ENCODE results near the gene CDX1.
"Not testable (repeated sequence)": the region's sequence is repeated elsewhere in the genome, so short reads cannot be mapped to it uniquely, and the experiment has no call there.

The CDX1 gene

GRCh38 chr5:150210644-150211043 lies 44.1 kb downstream of the CDX1 start:
- no peak for DNase-seq

- no peak for DNase-seq
Measured at GRCh38 chr5:150211156-150212030, 44.8 kb downstream of the CDX1 start.

GRCh38 chr5:150213530-150213929 lies 47.0 kb downstream of the CDX1 start:
- DNase-seq, result no peak

- no peak for DNase-seq
Measured at GRCh38 chr5:150214289-150214688, 47.7 kb downstream of the CDX1 start.

GRCh38 chr5:150215979-150216944 lies 49.7 kb downstream of the CDX1 start:
- no peak for DNase-seq

GRCh38 chr5:150217038-150217437 lies 50.5 kb downstream of the CDX1 start:
- no peak for DNase-seq

GRCh38 chr5:150217873-150218692 lies 51.5 kb downstream of the CDX1 start:
- DNase-seq, result peak; percentile 76

GRCh38 chr5:150218693-150219035 lies 52.1 kb downstream of the CDX1 start:
- DNase-seq, result no peak

GRCh38 chr5:150219142-150219541 lies 52.6 kb downstream of the CDX1 start:
- DNase-seq, result no peak

- DNase-seq, result no peak
Measured at GRCh38 chr5:150219861-150220260, 53.3 kb downstream of the CDX1 start.

- no peak for DNase-seq
Measured at GRCh38 chr5:150221471-150221870, 54.9 kb downstream of the CDX1 start.

GRCh38 chr5:150222906-150223305 lies 56.3 kb downstream of the CDX1 start:
- DNase-seq, result no peak

GRCh38 chr5:150223474-150223873 lies 56.9 kb downstream of the CDX1 start:
- DNase-seq, result no peak

- DNase-seq, result no peak
Measured at GRCh38 chr5:150224483-150225027, 58.0 kb downstream of the CDX1 start.

- DNase-seq, result no peak
Measured at GRCh38 chr5:150227036-150227435, 60.5 kb downstream of the CDX1 start.

GRCh38 chr5:150227606-150228273 lies 61.2 kb downstream of the CDX1 start:
- DNase-seq, result no peak

- DNase-seq, result no peak
Measured at GRCh38 chr5:150229571-150229970, 63.0 kb downstream of the CDX1 start.

- DNase-seq, result no peak
Measured at GRCh38 chr5:150230842-150231241, 64.3 kb downstream of the CDX1 start.

GRCh38 chr5:150233706-150234105 lies 67.1 kb downstream of the CDX1 start:
- not testable (repeated sequence) for DNase-seq

Measured in T-helper 9 cell (primary cell).